Heart left ventricle (tissue), 16 donors: ENCODE data around the gene CAMTA1. TPM values are rescaled to one million over a fixed set of nuclear protein-coding genes. Genes with fewer than 3 reads are reported as not detected.

ENCODE experiments used
- ATAC-seq, 4 donors: fragments of 200-7000 bp; cut with Tn5 transposase; one replicate each; pipeline ENCODE4 v1.9.1; 2020 to 2022; ENCODE audit warnings: moderate library complexity in 4 of 4, mild to moderate bottlenecking in 3 of 4, moderate number of reproducible peaks in 1 of 4
- DNase-seq, 5 donors: peaks; one replicate each; pipeline ENCODE4 v3.0.0-alpha.2; 2020
- H3K27ac ChIP-seq, 12 donors: fragments of 200-600 bp; sonication (generic) in 4 of 12; one replicate each; pipeline versions ENCODE4 v1.5.0 to v1.8.0; 2016 to 2022; ENCODE audit warnings: mild to moderate bottlenecking in 2 of 12
- H3K27me3 ChIP-seq, 9 donors: fragments of 200-600 bp; sonication (generic) in 2 of 9; one replicate each; pipeline versions ENCODE4 v1.5.1 to v1.8.0; 2016 to 2022; ENCODE audit warnings: mild to moderate bottlenecking in 3 of 9
- H3K36me3 ChIP-seq, 9 donors: fragments of 200-600 bp; sonication (generic) in 2 of 9; one replicate each; pipeline versions ENCODE4 v1.5.0 to v1.8.0; 2018 to 2022; ENCODE audit warnings: mild to moderate bottlenecking in 2 of 9
- H3K4me1 ChIP-seq, 12 donors: fragments of 200-600 bp; sonication (generic) in 4 of 12; one replicate each; pipeline versions ENCODE4 v1.5.0 to v1.8.0; 2016 to 2022; ENCODE audit warnings: mild to moderate bottlenecking in 3 of 12
- H3K4me3 ChIP-seq, 12 donors: fragments of 200-600 bp; sonication (generic) in 4 of 12; one replicate each; pipeline versions ENCODE4 v1.5.0 to v1.8.0; 2017 to 2022; ENCODE audit warnings: mild to moderate bottlenecking in 9 of 12, moderate library complexity in 4 of 12
- H3K9me3 ChIP-seq, 12 donors: fragments of 200-600 bp; sonication (generic) in 4 of 12; one replicate each; pipeline versions ENCODE4 v1.5.0 to v1.8.0; 2016 to 2022; ENCODE audit warnings: mild to moderate bottlenecking in 1 of 12
- POLR2A ChIP-seq, 2 donors: fragments of 450-650 bp; IDR thresholded peaks; one replicate each; pipeline ENCODE4 v1.6.1; 2017; ENCODE audit warnings: antibody characterized with exemption in 2 of 2, mild to moderate bottlenecking in 2 of 2, moderate library complexity in 2 of 2
- WGBS, 4 donors: extraction: QIAGEN DNeasy Blood & Tissue Kit in 2 of 4; methylation state at CpG; one replicate each; pipeline versions ENCODE4 v1.1.5 to v1.1.7; 2013 to 2018; 5-methylcytosine and 5-hydroxymethylcytosine counted together
- intact Hi-C, 10 donors: fragments of 100-400 bp; cut with DNase I; formaldehyde crosslinking; loops; one replicate each; pipeline versions ENCODE4 v1.11.1 to v1.14.2; 2022
- polyA plus RNA-seq, 2 donors: library from polyadenylated mRNA; stranded (reverse); fragments of 200-250 nt; gene quantifications; one replicate each; pipeline ENCODE4 v1.2.3, GENCODE V29; 2013
- total RNA-seq, 9 donors: library from RNA; depleted of rRNA in 2 of 9; stranded (reverse); fragments of >200 nt in 2 of 9; fragmentation: NEBNext Ultra II Directional in 3 of 9; extraction: Animal tissue kit (Norgen Biotek cat#: 25700) in 3 of 9; gene quantifications; one replicate each; pipeline versions ENCODE4 v1.1.0 to v1.2.4, GENCODE V29; 2016 to 2023
- TF ChIP-seq, protein P1 (sequence below), 12 donors: fragments of 200-600 bp; sonication (generic) in 4 of 12; IDR thresholded peaks; one replicate each; pipeline versions ENCODE4 v1.5.0 to v1.8.0; 2018 to 2022; ENCODE audit warnings: antibody characterized with exemption in 12 of 12, mild to moderate bottlenecking in 5 of 12
- donor health status: ischemic (EF 13 %, LVEDD 7.1; RV severe dilation, severe dysfunction).
- donor health status: healthy with polysubstance abuse.
- donor health status: DM: no; HTN: yes; CAD: no.
- donor health status: DM: no; HTN: no; CAD: no.
- donor health status: ischemic (EF 25% LVEDD 6.9; RV normal size, moderate dysfunction).
- donor health status: ischemic (EF 25% LVEDD 5.7; RV mildly dilated, moderate dysfunction).
- donor health status: healthy.
- donor health status: DM: yes; HTN: yes; CAD: no.
- donor health status: ischemic (EF 35%, LVEDD 5.7; RV mildly dilated, moderate dysfunction).
- donor health status: nonischemic (EF 11% LVEDD 7.7; RV severe dilation, severe dysfunction).
- donor health status: DM: yes; HTN: yes; CAD: no.
- donor health status: PGD.
- donor health status: ischemic (EF 29% LVEDD 5.4; RV normal size, mild dysfunction).
- donor health status: nonischemic (EF 23%, LVEDD 6.1; RV moderate dilation, normal function).

Gene CAMTA1
- total and polyA plus RNA-seq, 11 donors = 114 to 303 (median 137) TPM

DNA sequence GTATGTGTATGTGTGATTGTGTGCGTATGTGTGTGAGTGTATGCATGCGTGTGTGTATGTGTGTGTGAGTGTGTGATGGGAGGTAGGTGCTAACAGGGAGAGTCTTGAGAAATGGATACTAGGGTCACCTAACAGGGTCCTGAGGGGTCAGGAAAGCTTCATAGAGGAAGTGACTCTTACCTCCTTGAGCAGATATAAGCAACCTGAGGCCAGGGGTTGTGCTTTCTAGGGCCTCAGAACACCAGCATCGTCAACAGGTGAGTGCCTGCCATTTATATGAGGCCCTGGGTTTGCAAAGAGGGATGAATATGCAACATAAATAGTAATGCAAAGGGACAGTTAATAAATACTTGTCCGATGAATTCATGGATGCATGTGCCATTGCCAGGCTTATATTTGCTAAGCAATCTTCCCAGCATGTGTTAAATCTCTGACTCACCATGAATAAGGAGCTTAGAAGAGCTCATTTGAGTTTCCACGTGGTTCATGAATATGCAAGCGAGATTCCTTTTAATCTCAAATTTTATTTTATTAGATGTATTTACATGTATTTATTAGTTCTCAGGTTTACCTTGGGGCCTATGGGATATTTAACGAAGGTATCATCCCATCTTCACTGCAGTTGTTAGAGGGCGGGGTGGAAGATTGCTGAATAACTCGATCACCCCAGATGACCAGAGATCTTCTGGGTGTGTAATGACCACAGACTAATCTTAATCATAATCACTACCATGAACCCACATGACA lies 438.3 kb downstream of the CAMTA1 start:
- 89 to 93% (median 91%) methylated on average over 9 of the region's 9 CpGs for WGBS, 4 donors
- TF ChIP-seq POLR2A (IDR thresholded peaks at IDR 0.05) = no peak
- TF ChIP-seq, protein P1, sequence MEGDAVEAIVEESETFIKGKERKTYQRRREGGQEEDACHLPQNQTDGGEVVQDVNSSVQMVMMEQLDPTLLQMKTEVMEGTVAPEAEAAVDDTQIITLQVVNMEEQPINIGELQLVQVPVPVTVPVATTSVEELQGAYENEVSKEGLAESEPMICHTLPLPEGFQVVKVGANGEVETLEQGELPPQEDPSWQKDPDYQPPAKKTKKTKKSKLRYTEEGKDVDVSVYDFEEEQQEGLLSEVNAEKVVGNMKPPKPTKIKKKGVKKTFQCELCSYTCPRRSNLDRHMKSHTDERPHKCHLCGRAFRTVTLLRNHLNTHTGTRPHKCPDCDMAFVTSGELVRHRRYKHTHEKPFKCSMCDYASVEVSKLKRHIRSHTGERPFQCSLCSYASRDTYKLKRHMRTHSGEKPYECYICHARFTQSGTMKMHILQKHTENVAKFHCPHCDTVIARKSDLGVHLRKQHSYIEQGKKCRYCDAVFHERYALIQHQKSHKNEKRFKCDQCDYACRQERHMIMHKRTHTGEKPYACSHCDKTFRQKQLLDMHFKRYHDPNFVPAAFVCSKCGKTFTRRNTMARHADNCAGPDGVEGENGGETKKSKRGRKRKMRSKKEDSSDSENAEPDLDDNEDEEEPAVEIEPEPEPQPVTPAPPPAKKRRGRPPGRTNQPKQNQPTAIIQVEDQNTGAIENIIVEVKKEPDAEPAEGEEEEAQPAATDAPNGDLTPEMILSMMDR (IDR thresholded peaks at IDR 0.05) = no peak
- intact Hi-C loops = loop anchor here in 6 of 10 donors (2.0 to 5.0 kb wide), 2 partner anchors 423 to 424 kb away; no protein-coding TSS in a partner anchor

DNA sequence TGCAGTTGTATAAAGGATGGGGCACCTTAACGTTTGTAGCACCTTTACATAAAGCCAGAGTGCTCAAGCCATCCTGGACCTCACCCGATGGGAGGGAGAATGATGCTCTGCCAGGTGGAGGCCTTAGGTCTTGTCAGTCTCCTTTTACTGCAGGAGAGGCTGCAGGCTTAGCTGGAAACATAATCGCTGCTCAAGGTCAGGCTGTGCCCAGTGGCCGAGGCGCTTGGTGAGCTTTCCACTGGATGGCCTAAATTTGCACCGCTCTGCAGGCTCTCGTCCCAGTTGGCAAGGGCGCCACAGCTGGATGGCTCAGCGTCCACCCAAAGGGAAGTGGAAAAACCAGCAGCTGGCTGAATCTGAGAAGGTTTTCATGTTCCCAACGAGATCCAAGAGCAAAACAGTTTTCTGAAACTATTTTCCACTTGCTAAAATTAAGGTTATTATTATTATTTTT lies 438.9 kb downstream of the CAMTA1 start:
- H3K27ac ChIP-seq = no peak overlapping the region
- no peaks in the 10 kb centered on the region for H3K36me3 ChIP-seq
- H3K9me3 ChIP-seq = peaks cover 0 to 2% (median 0%) of the 10 kb centered on the region in 12 donors
- no peaks in the 10 kb centered on the region for H3K4me1 ChIP-seq
- H3K27me3 ChIP-seq = no peaks in the 10 kb centered on the region
- DNase-seq (no peak), ATAC-seq (no peak)
- H3K4me3 ChIP-seq = no peak overlapping the region
- 77 to 83% (median 79%) methylated on average over 9 to 10 of the region's 10 CpGs for WGBS, 4 donors
- no peak for TF ChIP-seq POLR2A (IDR thresholded peaks at IDR 0.05)
- TF ChIP-seq, protein P1 (IDR thresholded peaks at IDR 0.05) = no peak
- intact Hi-C loops = loop anchor here in 6 of 10 donors (2.0 to 5.0 kb wide), 2 partner anchors 423 kb away; no protein-coding TSS in a partner anchor

More for the DNA sequence above, 438.3 kb downstream of the CAMTA1 start:
- H3K36me3 ChIP-seq = no peaks in the 10 kb centered on the region
- no peaks in the 10 kb centered on the region for H3K27me3 ChIP-seq
- ATAC-seq (no peak), DNase-seq (no peak)
- no peak overlapping the region for H3K4me3 ChIP-seq
- H3K9me3 ChIP-seq = peaks cover 0 to 2% (median 0%) of the 10 kb centered on the region in 12 donors
- H3K4me1 ChIP-seq = no peaks in the 10 kb centered on the region
- H3K27ac ChIP-seq = no peak overlapping the region

DNA sequence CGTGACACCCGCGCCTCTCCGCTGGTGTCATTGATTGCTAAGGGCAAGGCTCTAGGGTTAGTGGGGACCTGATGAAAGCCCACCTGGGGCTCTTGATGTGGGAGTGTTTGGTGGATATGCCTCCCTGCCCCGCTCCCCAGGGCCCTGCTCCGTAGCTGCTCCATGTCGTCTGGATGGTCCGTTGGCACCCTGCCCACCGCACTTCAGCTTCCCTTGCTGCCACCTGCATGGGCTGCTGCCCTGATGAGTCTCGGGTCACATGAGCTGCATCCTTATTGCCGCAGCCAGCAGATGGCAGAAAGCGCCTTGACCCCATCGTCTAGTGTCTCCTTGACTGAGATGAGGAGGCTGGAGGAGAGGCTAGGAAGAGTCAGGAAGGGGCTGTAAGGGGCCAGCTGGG lies 439.4 kb downstream of the CAMTA1 start:
- Histone ChIP-seq H3K27ac (no peak overlapping the region), H3K4me3 (no peak overlapping the region), H3K9me3 (peaks cover 0 to 2% (median 0%) of the 10 kb centered on the region in 12 donors), H3K4me1 (no peaks in the 10 kb centered on the region), H3K36me3 (no peaks in the 10 kb centered on the region), H3K27me3 (no peaks in the 10 kb centered on the region)
- no peak for TF ChIP-seq POLR2A (IDR thresholded peaks at IDR 0.05)
- TF ChIP-seq, protein P1 (IDR thresholded peaks at IDR 0.05) = peak in 6 of 12 donors; percentile 6 to 41 (median 20)
- intact Hi-C loops = loop anchor here in 8 of 10 donors (2.0 to 5.0 kb wide), 2 partner anchors 422 to 423 kb away; no protein-coding TSS in a partner anchor
- ATAC-seq (peak in 2 of 4 donors; percentile 28 to 65), DNase-seq (peak in 1 of 5 donors; percentile 37)
- WGBS, 4 donors = 56 to 73% (median 70%) methylated on average over 9 to 13 of the region's 13 CpGs

DNA sequence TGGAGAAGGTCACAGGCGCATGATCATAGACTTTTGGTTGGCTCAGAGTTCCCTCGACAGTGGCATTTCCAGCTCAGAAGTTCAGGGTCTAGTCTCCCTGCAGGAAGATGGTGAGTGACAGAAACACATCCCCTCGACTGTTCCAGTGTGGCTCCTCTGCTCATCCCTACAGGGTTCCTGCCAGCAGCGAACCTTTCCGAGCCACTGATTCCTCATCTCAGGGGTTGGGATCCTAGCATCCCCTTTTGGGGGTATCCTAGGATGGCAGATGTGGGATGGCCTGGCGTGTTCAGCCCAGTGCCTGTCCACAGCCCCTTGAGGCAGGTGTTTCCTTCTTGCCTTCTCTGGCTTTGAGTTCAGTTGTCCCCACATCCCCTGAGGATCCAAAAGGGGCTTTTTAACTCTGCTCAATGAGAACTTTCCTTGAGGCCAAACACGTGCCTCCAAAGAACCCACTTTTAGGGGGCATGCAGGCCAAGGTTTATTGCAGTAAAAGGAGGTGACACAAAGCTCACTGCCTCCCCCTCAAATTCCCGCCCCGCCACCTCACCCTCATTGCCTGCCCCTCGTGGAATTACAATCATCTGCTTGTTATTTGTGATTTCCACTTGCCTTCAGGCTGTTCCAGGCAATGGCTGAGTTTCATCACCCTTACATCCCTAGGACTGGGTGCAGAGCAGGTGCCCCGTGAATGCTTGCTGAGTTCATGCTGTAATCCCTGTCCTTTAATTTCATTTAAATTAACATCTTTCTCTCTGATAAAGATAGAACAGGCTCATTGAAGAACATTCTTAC lies 440.7 kb downstream of the CAMTA1 start:
- Histone ChIP-seq H3K36me3 (no peaks in the 10 kb centered on the region), H3K4me3 (no peak overlapping the region), H3K27me3 (no peaks in the 10 kb centered on the region), H3K4me1 (no peaks in the 10 kb centered on the region), H3K9me3 (no peaks in the 10 kb centered on the region), H3K27ac (no peak overlapping the region)
- intact Hi-C loops = loop anchor here in 4 of 10 donors (2.0 to 5.0 kb wide), 2 partner anchors 421 kb away; no protein-coding TSS in a partner anchor
- WGBS, 4 donors = 83 to 88% (median 85%) methylated on average over 11 of the region's 11 CpGs
- DNase-seq = no peak
- ATAC-seq = no peak
- TF ChIP-seq POLR2A (IDR thresholded peaks at IDR 0.05) = no peak
- TF ChIP-seq, protein P1 (IDR thresholded peaks at IDR 0.05) = no peak
